ENCODE data around the gene TEX10. TPM values are rescaled to one million over a fixed set of nuclear protein-coding genes. Genes with fewer than 3 reads are reported as not detected.

The TEX10 gene
- total RNA-seq, 2 donors from 2014 or later: 9.6 to 18.0 TPM

DNA sequence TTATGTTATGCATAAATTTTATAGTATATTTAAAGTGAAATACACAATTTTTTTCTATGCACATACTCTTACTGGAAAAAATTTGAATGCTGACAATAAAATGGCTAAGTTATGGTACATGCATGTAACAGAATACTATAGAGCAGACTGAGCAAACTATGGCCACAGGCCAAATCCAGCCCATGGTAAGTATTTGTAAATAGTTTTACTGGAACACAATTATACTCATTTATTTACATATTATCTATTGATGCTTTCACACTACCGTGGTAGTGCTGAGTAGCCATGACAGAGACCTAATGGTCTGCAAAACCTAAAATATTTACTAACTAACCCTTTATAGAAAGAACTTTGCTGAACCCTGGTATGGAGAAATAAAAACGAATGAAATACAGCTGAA, 45.7 kb downstream of the TEX10 start:
- no peaks in the 10 kb centered on the region for H3K27me3 ChIP-seq (replicated peaks; ENCODE audit: insufficient read depth)
- peaks cover 10% of the 10 kb centered on the region for H3K36me3 ChIP-seq
- no peaks in the 10 kb centered on the region for H3K9me3 ChIP-seq
- no peak overlapping the region for H3K27ac ChIP-seq
- no peak for ATAC-seq (ENCODE audit: insufficient number of reproducible peaks, low FRiP score, low read depth)
- no peak overlapping the region for H3K4me3 ChIP-seq
- H3K4me1 ChIP-seq (ENCODE audit: control insufficient read depth in 1 of 2, low read depth in 2 of 2): peaks cover 0 to 8% of the 10 kb centered on the region in 2 donors
- DNase-seq (ENCODE audit: low spot score): no peak
- TF ChIP-seq, protein P1, sequence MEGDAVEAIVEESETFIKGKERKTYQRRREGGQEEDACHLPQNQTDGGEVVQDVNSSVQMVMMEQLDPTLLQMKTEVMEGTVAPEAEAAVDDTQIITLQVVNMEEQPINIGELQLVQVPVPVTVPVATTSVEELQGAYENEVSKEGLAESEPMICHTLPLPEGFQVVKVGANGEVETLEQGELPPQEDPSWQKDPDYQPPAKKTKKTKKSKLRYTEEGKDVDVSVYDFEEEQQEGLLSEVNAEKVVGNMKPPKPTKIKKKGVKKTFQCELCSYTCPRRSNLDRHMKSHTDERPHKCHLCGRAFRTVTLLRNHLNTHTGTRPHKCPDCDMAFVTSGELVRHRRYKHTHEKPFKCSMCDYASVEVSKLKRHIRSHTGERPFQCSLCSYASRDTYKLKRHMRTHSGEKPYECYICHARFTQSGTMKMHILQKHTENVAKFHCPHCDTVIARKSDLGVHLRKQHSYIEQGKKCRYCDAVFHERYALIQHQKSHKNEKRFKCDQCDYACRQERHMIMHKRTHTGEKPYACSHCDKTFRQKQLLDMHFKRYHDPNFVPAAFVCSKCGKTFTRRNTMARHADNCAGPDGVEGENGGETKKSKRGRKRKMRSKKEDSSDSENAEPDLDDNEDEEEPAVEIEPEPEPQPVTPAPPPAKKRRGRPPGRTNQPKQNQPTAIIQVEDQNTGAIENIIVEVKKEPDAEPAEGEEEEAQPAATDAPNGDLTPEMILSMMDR (IDR thresholded peaks at IDR 0.05): no peak

DNA sequence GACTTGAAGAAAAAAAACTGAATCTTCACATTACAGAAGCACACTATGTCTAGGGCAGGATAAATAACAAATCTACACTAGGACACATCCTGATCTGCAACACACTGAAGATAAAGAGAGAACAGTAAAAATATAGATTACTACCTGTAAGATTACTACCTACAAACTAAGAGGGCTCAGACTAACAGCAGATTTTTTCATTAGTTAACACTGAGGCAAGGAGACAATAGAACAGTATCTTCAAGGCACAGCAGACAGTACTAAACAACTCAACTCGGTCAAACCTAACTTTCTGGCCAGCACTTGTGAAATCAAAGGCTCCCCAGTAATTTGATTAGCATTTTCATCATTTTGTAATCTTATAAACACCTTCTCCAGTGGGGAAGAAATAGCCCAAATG, 46.5 kb downstream of the TEX10 start:
- TF ChIP-seq, protein P1 (IDR thresholded peaks at IDR 0.05): no peak
- no peaks in the 10 kb centered on the region for H3K9me3 ChIP-seq
- peaks cover 0 to 7% of the 10 kb centered on the region in 2 donors for H3K4me1 ChIP-seq (ENCODE audit: control insufficient read depth in 1 of 2, low read depth in 2 of 2)
- peaks cover 17% of the 10 kb centered on the region for H3K36me3 ChIP-seq
- no peaks in the 10 kb centered on the region for H3K27me3 ChIP-seq (replicated peaks; ENCODE audit: insufficient read depth)
- no peak overlapping the region for H3K27ac ChIP-seq
- H3K4me3 ChIP-seq: no peak overlapping the region
- no peak for ATAC-seq (ENCODE audit: insufficient number of reproducible peaks, low FRiP score, low read depth)
- DNase-seq (ENCODE audit: low spot score): no peak

DNA sequence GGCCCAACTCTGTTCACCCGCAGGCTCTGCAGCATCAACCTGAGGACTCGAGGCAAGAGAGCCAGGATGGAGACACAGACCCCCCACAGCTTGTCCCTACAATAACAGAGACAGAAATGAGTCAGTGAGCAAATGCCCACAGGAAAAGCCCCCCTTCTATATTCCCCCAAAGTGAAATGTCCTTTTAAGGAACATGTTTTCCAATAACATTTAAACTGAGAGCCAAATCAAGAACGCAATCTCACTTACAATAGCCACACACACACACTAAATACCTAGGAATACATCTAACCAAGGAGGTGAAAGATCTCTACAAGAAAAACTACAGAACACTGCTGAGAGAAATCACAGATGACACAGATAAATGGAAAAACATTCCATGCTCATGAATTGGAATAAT, 49.0 kb downstream of the TEX10 start:
- Histone ChIP-seq H3K27me3 (replicated peaks; ENCODE audit: insufficient read depth) (no peaks in the 10 kb centered on the region), H3K27ac (no peak overlapping the region), H3K4me1 (ENCODE audit: control insufficient read depth in 1 of 2, low read depth in 2 of 2) (no peaks in the 10 kb centered on the region), H3K4me3 (no peak overlapping the region), H3K36me3 (peaks cover 23% of the 10 kb centered on the region), H3K9me3 (no peaks in the 10 kb centered on the region)
- TF ChIP-seq, protein P1 (IDR thresholded peaks at IDR 0.05): no peak
- ATAC-seq (ENCODE audit: insufficient number of reproducible peaks, low FRiP score, low read depth): no peak
- DNase-seq (ENCODE audit: low spot score): no peak

DNA sequence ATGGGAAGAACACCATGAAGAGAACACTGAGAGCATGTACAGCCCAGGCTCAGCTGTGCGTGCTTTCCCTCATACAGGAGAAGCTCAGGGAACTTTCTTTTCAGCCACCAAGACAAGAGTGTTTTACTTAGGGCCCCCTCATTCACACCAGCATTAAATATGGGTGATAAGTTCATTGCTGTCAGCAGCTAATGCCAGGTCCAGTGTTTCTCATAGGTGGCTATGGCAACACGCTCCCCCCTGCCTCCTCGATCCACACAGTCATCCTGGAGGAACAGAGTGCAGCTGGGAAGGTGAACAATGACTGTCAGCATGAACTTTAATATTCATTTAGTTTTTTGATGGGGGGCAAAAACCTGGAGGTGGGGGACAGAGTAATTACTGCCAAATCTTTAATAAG, 54.4 kb downstream of the TEX10 start:
- Histone ChIP-seq H3K4me3 (no peak overlapping the region), H3K4me1 (ENCODE audit: control insufficient read depth in 1 of 2, low read depth in 2 of 2) (no peaks in the 10 kb centered on the region), H3K36me3 (peaks cover 21% of the 10 kb centered on the region), H3K27ac (no peak overlapping the region), H3K9me3 (no peaks in the 10 kb centered on the region), H3K27me3 (replicated peaks; ENCODE audit: insufficient read depth) (no peaks in the 10 kb centered on the region)
- TF ChIP-seq, protein P1 (IDR thresholded peaks at IDR 0.05): no peak
- DNase-seq (ENCODE audit: low spot score) (no peak), ATAC-seq (ENCODE audit: insufficient number of reproducible peaks, low FRiP score, low read depth) (no peak)

DNA sequence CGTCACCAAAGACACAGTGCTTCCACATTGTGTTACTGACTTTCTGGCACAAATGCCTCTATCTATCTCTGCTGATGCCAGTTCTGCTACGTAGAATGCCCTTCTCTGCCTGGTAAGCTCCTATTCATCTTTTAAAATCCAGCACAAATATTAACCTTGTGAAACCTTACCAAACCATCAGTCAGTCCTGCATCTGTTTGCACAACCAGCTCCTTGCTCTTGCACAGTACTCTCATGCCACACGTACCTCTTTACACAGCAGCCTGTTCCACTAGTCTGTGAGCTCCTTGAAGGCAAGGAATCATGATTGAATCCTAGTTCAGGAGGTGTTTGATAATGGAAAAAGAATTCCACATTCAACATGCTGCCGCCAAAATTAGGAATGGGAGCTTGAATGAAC, 56.3 kb downstream of the TEX10 start:
- H3K27me3 ChIP-seq (replicated peaks; ENCODE audit: insufficient read depth): no peaks in the 10 kb centered on the region
- DNase-seq (ENCODE audit: low spot score) (no peak), ATAC-seq (ENCODE audit: insufficient number of reproducible peaks, low FRiP score, low read depth) (no peak)
- H3K27ac ChIP-seq: no peak overlapping the region
- peaks cover 33% of the 10 kb centered on the region for H3K36me3 ChIP-seq
- H3K4me3 ChIP-seq: no peak overlapping the region
- no peaks in the 10 kb centered on the region for H3K9me3 ChIP-seq
- H3K4me1 ChIP-seq (ENCODE audit: control insufficient read depth in 1 of 2, low read depth in 2 of 2): no peaks in the 10 kb centered on the region
- TF ChIP-seq, protein P1 (IDR thresholded peaks at IDR 0.05): no peak
